ENCODE data around the gene NKAIN4.

NKAIN4 gene

DNA sequence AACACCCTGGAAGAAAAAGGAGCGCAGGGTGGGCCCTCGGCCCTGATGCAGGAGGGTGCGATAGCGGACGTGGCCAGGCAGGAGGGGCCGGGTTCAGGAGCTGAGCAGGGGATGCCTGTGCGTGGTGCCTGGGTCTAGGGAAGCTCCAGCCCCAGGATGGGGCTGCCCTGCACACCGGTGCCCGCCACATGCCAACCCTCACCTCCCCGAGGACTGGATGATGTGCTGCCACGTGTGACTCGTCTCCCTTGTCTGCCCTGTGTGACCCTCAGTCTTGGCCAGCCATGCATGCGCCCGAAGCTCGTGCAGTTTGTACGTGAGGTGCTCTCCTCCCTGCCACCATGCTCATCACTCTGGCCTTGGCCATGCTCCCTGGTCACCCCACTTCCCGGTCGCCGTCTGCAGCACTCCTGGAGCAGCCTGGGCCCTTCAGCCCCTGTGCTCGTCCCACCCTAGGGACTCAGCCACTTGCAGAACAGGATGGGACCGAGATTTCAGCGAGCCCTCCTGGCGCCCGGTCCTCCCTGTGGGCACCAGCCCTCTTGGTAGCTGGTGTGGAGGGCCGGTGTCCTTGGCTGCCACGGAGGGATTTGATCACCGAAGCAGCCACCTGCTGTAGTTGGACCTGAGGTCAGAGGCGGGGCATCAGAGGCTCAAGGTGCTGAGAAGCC lies 34.5 kb upstream of the NKAIN4 start:
- DNase-seq (ENCODE audit: low read depth), result no peak

DNA sequence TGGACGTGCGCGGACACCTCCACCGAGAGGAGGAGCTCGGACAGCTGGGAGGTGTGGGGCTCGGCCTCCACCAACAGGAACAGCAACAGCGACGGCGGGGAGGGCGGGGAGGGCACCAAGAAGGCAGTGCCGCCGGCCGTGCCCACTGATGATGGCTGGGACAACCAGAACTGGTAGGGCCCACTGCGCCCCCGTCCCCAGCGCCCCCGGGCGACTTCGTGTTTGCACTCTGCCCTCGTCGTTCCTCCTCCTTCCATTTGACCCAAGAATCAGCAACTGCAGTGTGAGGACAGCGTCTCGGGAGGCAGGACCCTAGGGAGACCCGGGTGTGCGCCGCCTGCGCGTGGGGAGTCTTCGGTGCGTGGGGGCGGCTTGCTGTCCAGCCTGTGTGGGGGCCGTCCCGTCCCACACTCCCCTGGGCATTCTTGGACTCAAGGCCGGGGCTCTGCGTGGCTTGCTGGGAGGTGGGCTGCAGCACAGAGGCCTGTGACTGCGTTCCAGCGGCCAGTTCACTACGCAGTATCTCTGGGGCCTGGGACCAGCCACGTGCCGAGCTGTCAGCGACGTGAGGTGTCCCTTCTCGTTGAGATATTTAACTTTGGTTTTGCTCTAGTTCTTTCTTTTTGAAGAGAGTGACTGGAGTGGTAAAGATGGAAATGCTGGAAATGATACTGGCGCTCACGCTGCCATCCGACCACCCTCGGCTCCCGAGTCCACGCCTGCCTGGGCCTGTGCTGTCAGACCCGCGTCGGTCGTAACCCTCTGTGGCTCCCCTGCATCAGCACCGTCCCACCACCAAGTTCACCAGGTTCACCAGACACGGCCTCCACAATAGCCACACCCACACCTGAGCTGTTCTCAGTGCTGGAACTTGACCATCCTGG lies 33.7 kb upstream of the NKAIN4 start:
- no peak for DNase-seq (ENCODE audit: low read depth)

DNA sequence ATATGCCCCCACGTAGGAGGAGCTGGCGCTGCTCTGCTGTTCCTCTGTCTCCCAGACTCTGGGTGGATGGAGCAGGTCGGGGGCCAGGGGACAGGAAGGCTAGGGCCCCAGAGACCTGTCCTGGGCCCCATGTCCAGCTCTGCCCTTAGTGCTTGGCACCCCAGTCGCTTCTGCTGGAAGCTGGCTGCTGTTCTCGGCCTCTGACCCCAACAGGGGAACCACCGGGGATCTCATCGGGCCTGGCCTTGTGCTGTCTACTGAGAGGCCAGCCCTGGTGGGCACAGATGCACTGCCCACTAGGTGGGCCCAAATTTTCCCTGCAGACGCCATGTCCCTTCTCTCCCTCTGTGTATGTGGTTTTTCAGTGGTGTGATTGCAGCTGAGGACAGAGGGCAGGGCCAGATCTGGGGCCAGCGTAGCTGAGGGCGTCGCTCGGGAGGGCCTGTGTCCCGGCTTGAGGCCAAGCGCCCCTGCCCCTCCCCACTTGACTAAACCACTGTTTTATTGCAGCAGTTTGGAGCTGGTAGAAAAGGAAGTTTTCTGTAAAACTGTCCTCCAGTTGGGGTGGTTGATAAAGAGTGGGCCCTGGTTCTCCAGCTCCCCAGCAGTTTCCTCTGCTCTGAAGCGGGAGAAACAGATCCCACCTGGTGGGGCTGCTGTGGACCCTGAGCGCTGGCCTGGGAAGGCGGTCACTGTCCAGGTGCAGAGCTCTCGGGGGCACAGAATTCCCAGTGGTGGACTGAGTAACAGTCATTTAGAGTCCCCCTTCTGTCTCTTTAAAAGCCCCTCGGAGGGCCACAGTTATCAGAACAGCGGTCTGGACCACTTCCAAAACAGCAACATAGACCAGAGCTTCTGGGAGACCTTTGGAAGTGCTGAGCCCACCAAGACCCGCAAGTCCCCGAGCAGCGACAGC lies 32.8 kb upstream of the NKAIN4 start:
- DNase-seq (ENCODE audit: low read depth), result no peak

DNA sequence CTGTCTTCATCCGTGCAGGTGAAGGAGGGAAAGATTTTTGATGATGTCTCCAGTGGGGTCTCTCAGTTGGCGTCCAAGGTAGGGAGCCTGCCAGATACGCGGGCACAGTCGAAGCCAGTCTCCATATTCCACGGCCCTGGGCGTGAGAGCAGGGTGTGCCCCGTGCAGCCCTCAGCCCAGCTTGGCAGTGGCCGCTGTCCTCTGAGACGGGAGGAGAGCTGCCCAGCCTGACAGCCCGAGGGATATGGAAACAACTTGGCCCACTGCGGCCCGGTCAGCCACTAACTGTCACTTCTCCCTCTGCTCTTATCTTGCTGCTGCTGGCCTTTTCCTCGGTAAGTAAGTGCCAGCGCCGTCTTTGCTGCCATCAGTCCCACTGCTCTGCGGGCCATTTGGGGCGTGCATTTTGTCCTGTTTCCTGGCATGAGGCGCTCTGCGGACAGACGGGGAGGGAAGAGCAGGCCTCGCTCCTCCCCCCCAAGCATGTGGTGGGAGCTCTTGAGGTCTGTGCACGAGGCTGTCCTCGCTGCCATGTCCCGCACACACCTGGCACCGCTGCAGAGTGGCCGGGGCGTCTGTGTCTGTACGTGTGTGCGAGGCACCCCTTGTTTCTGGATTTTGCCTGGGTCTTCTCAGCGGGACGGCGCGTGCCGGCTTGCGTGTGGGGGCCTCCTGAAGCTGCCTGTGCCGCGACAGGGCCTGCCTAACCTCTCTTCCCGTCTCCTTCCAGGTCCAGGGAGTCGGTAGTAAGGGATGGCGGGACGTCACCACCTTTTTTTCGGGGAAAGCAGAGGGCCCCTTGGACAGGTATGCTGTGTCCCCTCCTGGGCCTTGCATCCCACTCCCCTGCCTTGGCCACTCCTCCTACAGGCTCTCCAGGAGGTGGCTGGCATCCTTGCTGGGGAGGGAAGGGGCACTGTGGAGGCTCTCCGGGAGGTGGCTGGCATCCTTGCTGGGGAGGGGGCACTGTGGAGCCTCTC lies 31.7 kb upstream of the NKAIN4 start:
- no peak for DNase-seq (ENCODE audit: low read depth)

DNA sequence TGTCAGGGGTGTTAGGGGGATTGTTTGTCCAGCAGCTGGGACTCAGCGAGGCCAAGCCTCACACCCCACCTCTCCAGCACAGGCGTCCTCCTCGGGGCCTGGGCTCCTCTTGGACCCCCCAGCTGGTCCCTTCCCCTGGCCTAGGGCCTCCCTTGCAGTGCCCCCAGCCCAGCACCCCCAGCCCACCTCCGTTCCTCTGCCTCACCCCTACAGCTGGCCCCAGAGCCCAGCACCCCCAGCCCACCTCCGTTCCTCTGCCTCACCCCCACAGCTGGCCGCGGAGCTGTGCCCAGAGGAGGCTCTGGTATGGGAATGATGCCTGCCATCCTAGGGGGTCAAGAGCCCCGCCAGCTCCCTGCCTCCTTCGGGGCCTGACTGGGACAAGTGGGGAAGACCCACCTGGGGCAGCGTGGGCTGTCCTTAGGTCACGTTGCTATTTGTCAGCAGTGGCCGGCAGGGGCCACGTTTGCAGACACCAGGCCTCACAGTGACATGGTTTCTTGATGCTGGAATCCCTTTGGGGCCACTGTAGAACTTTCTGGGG lies 30.8 kb upstream of the NKAIN4 start:
- no peak for DNase-seq (ENCODE audit: low read depth)

DNA sequence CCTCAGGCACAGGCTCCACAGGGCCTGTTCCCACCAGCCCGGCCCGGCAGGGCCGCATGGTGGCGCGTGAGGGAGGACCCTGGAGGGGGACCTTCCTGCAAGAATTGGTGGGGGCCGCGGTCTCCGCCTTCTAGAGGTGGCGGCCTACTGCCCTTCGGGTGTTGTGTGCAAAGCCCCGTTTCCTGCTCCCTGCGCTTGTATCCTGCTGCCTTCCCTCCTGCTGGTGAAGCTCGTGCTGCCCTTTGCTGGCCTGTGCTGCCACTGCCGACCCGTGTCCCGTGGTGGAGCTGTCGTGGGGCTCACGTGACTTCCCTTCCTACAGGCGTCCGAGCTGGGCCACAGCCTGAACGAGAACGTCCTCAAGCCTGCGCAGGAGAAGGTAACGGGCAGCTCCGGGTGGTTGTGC lies 30.3 kb upstream of the NKAIN4 start:
- no peak for DNase-seq (ENCODE audit: low read depth)

DNA sequence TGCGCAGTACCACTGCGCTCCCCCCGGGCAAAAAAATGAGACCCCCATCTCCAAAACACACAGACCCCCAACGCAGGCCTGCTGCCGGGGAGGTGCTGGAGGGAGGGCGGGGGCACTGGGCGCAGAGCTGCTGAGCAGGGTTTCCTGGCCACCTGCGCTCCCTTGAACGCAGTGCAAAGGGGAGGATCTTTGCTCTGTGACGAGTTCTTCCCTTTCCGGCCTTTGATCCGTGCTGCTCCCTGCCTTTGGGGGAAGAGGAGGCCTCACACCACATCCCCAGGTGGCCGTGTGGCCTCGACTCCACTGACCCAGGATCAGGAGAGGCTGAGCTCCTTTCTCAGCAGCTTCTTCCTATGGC lies 29.8 kb upstream of the NKAIN4 start:
- DNase-seq (ENCODE audit: low read depth), result no peak

DNA sequence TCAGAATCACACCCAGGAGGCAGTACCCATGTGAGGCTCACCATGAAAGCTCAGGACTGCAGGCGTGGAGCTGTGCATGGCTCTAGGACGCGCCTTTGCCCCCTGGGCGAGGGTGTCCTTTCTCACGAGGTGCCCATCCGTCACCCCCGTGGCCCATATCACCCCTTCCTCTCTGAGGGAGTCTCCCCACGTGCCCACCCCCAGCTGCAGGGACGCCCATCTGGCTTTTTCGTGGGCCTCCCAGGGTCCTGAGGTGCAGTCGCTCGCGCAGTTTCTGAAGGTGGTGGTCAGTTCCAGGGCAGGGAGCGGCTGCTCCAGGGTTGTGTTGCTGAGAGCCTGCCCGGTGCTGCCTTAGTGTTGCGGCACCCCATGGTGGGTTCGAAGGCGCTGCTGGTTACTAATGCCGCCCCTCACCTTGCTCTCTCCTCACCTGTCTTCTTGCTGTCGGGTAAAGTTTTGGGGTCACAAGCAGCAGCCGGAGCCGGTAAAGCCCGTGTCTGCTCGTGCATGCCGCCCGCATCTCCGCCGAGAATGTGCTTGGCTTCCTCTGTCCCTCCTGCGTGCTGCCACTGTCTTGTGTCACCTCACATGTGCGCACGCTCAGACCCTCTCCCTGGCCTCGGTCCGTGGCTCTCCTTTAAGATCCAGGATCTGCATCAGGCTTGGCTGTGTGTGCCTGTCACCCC lies 29.3 kb upstream of the NKAIN4 start:
- no peak for DNase-seq (ENCODE audit: low read depth)

DNA sequence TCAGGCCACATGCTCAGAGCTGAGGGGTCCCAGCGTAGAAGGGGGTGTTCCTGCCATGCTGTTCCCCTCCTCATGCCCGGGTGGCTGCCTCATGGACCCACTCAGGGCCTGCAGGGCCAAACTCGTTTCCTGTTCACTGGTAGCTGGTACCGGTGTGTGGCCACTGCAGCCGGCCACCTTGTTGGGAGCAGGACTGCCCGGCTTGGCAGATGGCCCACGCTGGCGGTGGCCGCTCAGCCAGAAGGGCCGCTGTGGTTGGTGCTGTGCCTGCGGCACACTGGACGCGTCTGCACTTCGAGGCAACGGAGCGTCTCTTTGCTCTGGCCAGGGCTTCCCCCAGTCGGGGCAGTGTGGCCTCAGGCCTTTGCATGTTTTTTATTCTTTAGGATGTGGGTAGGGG lies 28.7 kb upstream of the NKAIN4 start:
- DNase-seq (ENCODE audit: low read depth), result no peak

DNA sequence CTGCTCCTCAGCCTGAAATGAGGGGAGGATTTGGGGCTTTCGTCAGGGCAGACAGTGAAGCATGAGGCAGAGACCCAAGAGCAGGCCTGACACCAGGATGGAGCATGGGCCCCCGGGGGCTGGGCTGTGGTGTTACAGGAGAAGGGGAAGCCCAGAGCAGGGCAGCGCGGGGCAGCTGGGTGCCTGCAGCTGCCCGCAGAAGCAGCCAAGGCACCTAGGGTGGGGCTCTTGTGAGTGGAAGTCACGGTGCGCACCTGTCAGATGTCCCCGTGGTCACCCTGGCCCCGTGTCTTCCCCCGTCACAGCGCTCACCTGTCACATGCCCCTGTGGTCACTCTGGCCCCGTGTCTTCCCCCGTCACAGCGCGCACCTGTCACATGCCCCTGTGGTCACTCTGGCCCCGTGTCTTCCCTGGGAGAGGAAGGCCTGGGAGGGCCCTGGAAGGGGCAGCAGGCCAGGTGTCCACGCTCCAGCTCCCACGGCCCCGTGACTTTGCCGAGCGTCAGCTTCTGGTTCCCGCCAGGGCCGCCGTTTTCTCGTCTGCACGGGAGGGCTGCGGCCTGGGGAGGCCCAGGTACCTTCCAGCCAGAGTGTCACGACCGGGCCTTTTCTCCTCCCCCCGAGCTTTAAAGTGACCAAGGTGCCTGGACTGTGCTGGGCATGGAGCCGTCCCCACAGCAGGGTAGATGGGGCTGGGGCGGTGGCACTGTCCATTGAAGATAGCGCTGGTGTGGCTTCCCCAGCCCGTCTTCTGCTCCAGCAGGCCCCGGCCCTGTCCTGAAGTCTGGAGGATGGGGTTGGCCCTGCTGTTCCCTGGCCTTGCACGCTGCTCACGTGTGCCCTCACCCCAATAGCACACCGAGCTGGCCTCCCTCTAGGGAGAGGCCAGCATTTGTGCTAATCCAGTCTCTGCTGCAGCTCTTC lies 27.7 kb upstream of the NKAIN4 start:
- no peak for DNase-seq (ENCODE audit: low read depth)

DNA sequence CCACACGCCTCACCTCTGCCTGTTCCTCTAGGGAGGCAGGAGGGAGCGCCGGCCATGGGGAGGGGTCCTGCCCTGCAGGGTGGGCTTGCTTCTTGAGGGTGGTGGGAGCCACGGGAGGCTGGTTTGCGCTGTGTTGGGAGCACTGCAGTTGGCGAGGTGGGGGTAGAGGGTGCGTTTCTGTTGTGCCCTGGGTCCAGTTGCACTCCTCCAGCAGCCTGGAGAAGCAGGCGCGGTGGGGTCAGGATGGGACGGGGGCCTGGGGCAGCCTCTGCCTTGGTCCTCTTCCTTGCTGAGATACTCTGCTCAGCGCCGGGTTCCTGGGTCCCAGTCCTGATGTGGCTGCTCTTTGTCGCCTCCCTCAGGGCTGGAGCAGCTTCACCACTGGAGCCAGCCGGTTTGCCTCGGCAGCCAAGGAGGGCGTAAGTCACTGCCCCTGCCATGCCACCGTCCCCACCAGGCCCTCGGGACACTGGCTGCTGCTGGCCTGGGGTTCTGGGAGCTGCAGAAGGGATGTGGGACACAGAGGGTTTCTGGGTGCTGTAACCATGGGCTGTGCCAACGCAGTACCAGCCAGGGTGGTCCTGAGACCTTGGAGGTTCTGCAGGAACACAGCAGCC lies 26.8 kb upstream of the NKAIN4 start:
- no peak for DNase-seq (ENCODE audit: low read depth)

DNA sequence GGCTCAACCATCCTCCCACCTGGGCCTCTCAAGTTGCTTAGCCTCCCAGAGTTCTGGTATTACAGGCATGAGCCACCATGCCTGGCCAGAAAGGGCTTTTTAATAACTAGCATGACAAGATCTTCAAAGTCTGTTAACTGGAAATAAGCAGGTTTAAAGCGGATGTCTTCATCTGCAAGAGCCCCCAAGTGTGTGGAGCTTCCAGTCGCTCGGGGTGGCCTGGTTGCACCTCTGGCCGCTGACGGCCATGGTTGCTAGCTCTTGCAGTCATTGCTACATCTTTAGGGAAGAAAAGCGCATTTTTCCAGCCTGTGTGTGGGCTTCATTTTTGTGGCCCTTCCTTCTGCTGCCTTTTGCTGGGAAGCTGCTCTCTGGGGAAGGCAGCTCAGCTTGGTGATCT lies 26.1 kb upstream of the NKAIN4 start:
- DNase-seq (ENCODE audit: low read depth), result no peak

DNA sequence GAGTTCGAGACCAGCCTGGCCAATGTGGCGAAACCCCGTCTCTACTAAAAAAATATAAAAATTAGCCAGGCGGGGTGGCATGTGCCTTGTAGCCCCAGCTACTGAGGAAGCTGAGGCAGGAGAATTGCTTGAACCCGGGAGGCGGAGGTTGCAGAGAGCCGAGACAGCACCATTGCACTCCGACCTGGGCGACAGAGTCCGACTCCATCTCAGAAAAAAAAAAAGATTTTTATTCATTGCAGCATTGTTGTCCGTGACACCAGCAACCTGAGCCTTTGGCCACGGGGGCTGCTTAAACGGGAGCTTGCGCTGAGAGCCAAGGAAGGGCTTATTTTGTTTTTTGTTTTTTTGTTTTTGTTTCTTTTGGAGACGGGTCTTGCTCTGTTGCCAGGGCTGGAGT lies 25.7 kb upstream of the NKAIN4 start:
- DNase-seq (ENCODE audit: low read depth), result no peak

DNA sequence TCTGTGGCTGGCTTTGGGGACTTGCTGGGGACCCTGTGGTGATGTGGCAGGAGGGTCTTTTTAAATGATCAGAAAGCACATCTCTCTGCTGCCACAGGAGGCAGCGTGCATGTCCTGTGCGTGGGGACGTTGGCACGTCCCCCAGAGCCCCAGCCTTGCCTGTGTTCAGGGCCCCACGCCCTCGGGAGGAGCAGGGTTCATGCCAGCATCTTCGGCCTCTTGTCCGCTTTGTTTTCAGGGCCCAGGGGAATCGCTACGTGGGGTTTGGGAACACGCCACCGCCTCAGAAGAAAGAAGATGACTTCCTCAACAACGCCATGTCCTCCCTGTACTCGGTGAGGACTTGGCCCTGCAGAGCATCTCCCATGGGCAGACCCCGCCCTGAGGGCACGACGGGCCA lies 24.4 kb upstream of the NKAIN4 start:
- no peak for DNase-seq (ENCODE audit: low read depth)

DNA sequence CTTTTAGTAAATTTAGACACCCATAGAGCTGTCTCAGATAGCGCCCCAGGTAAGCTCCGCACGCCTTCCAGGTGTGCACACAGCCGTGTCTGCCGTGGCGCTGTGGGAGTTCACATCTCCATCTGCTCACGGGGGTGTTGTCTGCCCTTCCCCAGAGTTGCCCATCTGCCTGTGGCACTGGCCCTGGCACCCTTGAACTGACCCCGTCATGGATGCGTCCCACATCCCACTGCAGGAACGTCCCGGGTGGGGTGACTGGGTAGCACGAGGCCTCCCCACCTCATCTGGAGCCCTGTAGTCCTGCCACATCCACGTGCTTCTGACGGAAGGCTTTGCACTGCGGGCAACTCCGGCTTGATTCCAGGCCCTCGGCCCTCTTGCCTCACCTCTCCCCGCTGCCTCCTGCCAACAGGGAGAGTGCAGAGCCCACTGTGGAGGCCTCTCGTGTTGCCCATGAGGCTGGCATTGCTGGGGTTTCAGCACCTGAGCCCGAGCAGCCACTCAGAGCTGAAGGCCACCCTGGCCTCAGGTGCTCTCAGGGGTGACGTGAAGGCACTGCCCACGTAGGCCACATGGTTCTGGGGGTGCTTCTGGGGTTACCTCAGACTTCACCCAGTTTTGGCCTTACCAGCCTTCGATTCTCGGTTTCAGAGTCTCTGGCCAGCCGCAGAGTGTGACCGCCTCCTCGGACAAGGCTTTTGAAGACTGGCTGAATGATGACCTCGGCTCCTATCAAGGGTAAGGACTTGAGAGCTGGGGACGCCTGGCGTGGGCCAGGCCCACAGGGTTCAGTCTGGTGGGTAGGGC lies 23.4 kb upstream of the NKAIN4 start:
- no peak for DNase-seq (ENCODE audit: low read depth)

DNA sequence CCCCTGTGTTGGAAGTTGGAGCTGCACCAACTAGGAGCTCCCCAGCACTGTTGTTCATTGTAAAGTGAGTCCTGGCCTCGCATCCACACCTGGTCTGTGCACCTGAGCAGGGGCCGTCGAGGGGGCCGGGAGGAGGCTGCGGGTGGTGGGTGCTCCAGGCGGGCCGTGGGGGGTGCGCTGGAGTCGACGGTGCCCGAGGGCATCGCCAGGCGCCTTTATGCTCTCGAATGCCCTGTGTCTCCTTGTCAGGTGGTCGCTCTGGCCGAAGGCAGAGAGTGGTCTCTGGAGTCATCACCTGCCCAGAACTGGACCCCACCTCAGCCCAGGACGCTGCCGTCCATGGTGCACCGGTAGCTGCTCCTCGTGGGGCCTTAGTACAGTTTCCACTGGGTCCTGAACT lies 22.7 kb upstream of the NKAIN4 start:
- no peak for DNase-seq (ENCODE audit: low read depth)

DNA sequence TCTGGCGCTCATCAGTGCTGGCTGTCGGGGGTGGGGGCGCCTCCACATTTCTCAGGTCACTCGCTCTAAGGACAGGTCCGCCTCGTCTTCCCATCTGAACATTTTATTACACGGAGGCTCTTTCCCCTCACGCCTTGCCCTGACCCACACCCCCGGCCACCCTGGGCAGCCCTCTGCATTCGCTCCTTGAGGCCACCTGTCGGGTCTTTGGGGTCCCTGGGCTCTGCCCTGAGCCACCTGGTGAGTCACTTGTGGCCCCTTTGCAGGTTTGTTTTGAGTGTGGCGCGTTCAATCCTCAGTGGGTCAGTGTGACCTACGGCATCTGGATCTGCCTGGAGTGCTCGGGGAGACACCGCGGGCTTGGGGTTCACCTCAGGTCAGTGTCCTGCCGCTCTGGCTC lies 21.6 kb upstream of the NKAIN4 start:
- DNase-seq (ENCODE audit: low read depth), result no peak

Measured in stimulated activated CD8-positive, alpha-beta memory T cell treated with anti-CD3 and anti-CD28 coated beads, Interleukin-12 subunit alpha, Interleukin-12 subunit beta, amount 100 ng/mL, for 4 hours (primary cell).